HL-60/S4 treated with retinoic acid at 250 ng/mL for 4 days and 3 days (cell line): Measurements from ENCODE around the gene PPIE.
"Not testable (repeated sequence)": the region's sequence is repeated elsewhere in the genome, so short reads cannot be mapped to it uniquely, and the experiment has no call there.

Experiments
- in situ Hi-C: fragments of 300-500 bp; cut with MboI; formaldehyde crosslinking; loops from 2 replicates; pipeline ENCODE4 v1.7.0; 2022; ENCODE audit warnings: low sequenced_read_pairs

PPIE gene

GRCh38 chr1:39776886-39777285, 38.2 kb downstream of the PPIE start:
- in situ Hi-C loops = no loop called here

- in situ Hi-C loops = no loop called here
These were observed 38.6 kb downstream of the PPIE start for GRCh38 chr1:39777306-39777705.

- in situ Hi-C loops = not testable (repeated sequence)
These were observed 39.2 kb downstream of the PPIE start for GRCh38 chr1:39777896-39778295.

GRCh38 chr1:39778463-39779099, 39.9 kb downstream of the PPIE start:
- in situ Hi-C loops = not testable (repeated sequence)

- in situ Hi-C loops = no loop called here
These were observed 40.5 kb downstream of the PPIE start for GRCh38 chr1:39779137-39779536.

- in situ Hi-C loops = no loop called here
These were observed 41.1 kb downstream of the PPIE start for GRCh38 chr1:39779821-39780220.

- in situ Hi-C loops = no loop called here
These were observed 42.6 kb downstream of the PPIE start for GRCh38 chr1:39781349-39781715.

- in situ Hi-C loops = no loop called here
These were observed 43.4 kb downstream of the PPIE start for GRCh38 chr1:39782103-39782502.

GRCh38 chr1:39782685-39783084, 44.0 kb downstream of the PPIE start:
- in situ Hi-C loops = not testable (repeated sequence)

- in situ Hi-C loops = not testable (repeated sequence)
These were observed 47.8 kb downstream of the PPIE start for GRCh38 chr1:39786303-39787107.

GRCh38 chr1:39787108-39787375, 48.4 kb downstream of the PPIE start:
- in situ Hi-C loops = not testable (repeated sequence)

- in situ Hi-C loops = no loop called here
These were observed 48.8 kb downstream of the PPIE start for GRCh38 chr1:39787468-39787867.

- in situ Hi-C loops = not testable (repeated sequence)
These were observed 49.3 kb downstream of the PPIE start for GRCh38 chr1:39787964-39788363.

- in situ Hi-C loops = no loop called here
These were observed 49.7 kb downstream of the PPIE start for GRCh38 chr1:39788426-39788757.

GRCh38 chr1:39788758-39789570, 50.3 kb downstream of the PPIE start, which contains the start of gene BMP8B:
TSS of gene BMP8B (minus strand) at chr1:39788865. CDS start at chr1:39788485, 380 bp downstream.
- in situ Hi-C loops = no loop called here

GRCh38 chr1:39789571-39790110, 51.0 kb downstream of the PPIE start:
- in situ Hi-C loops = no loop called here

GRCh38 chr1:39791838-39792237, 53.2 kb downstream of the PPIE start:
- in situ Hi-C loops = no loop called here

- in situ Hi-C loops = no loop called here
These were observed 57.0 kb downstream of the PPIE start for GRCh38 chr1:39795651-39796050.

- in situ Hi-C loops = not testable (repeated sequence)
These were observed 60.4 kb downstream of the PPIE start for GRCh38 chr1:39798859-39799769.

GRCh38 chr1:39799770-39800470, 61.2 kb downstream of the PPIE start:
- in situ Hi-C loops = no loop called here
